PC-3 (cell line): Measurements from ENCODE around the gene TFAP2A. TPM values are rescaled to one million over a fixed set of nuclear protein-coding genes. Genes with fewer than 3 reads are reported as not detected.

Source experiments
- ATAC-seq: fragments of 200-7000 bp; cut with Tn5 transposase; 2 replicates; pipeline ENCODE4 v1.9.1; 2020; ENCODE audit warnings: mild to moderate bottlenecking, moderate library complexity
- BruUV-seq: library from RNA; stranded (reverse); fragments of 400-500 nt; replicated peaks from 2 replicates; lab custom pipeline; 2021; lab: Mats Ljungman, UMichigan
- CTCF ChIA-PET: fragments of 300-600 bp; sonication (Branson Sonifier 250); formaldehyde crosslinking; loops from one replicate; lab custom pipeline; 2022; ENCODE audit warnings: antibody characterized with exemption; lab: Charles Lee
- POLR2A ChIA-PET: fragments of 300-600 bp; sonication (Branson Sonifier 250); formaldehyde crosslinking; loops from one replicate; lab custom pipeline; 2022; ENCODE audit warnings: antibody characterized with exemption; ENCODE audit not compliant: unreplicated experiment; lab: Charles Lee
- DNase-seq: peaks from one replicate; pipeline ENCODE4 v3.0.0-alpha.2; 2015
- H2AFZ ChIP-seq: fragments of 300-600 bp; sonication (generic); 2 replicates; pipeline ENCODE4 v1.6.0; 2016; ENCODE audit warnings: antibody characterized with exemption, low read length
- H3F3A ChIP-seq: fragments of 300-600 bp; sonication (generic); one replicate; pipeline ENCODE4 v1.6.0; 2017; ENCODE audit warnings: antibody characterized with exemption, low read length, control low read depth, mild to moderate bottlenecking; ENCODE audit not compliant: unreplicated experiment
- H3K27ac ChIP-seq: fragments of 300-600 bp; sonication (generic); 2 replicates; pipeline ENCODE4 v1.5.1; 2016; ENCODE audit warnings: mild to moderate bottlenecking, low read length
- H3K27me3 ChIP-seq: fragments of 300-600 bp; sonication (generic); 2 replicates; pipeline ENCODE4 v1.6.1; 2016; ENCODE audit warnings: low read length, mixed read lengths
- H3K36me3 ChIP-seq: fragments of 300-600 bp; sonication (generic); 2 replicates; pipeline ENCODE4 v1.6.1; 2016; ENCODE audit warnings: low read depth, mixed run types, low read length, mixed read lengths
- H3K4me1 ChIP-seq: fragments of 300-600 bp; sonication (generic); 2 replicates; pipeline ENCODE4 v1.5.1; 2016; ENCODE audit warnings: low read length; ENCODE audit not compliant: insufficient read depth
- H3K4me2 ChIP-seq: fragments of 300-600 bp; sonication (generic); 2 replicates; pipeline ENCODE4 v1.6.0; 2016; ENCODE audit warnings: low read length
- H3K4me3 ChIP-seq: fragments of 300-600 bp; sonication (generic); 2 replicates; pipeline ENCODE4 v1.5.1; 2016; ENCODE audit warnings: mild to moderate bottlenecking, low read length, mixed read lengths
- H3K79me2 ChIP-seq: fragments of 300-600 bp; sonication (generic); 2 replicates; pipeline ENCODE4 v1.6.1; 2017; ENCODE audit warnings: low read length, mixed read lengths
- H3K9ac ChIP-seq: fragments of 300-600 bp; sonication (generic); 2 replicates; pipeline ENCODE4 v1.6.0; 2016; ENCODE audit warnings: mild to moderate bottlenecking, low read length
- H3K9me2 ChIP-seq: fragments of 300-600 bp; sonication (generic); replicated peaks from 2 replicates; pipeline ENCODE4 v1.6.1; 2016; ENCODE audit warnings: mixed run types, low read length, mixed read lengths
- H3K9me3 ChIP-seq: fragments of 300-600 bp; sonication (generic); 2 replicates; pipeline ENCODE4 v1.6.1; 2016; ENCODE audit warnings: low read length, mixed read lengths
- H4K20me1 ChIP-seq: fragments of 300-600 bp; sonication (generic); 2 replicates; pipeline ENCODE4 v1.6.1; 2016; ENCODE audit warnings: low read length, mixed read lengths
- CTCF ChIP-seq: fragments of 300-600 bp; sonication (generic); conservative IDR thresholded peaks from 2 replicates; pipeline ENCODE4 v1.5.1; 2017; ENCODE audit warnings: antibody characterized with exemption, low read depth, mild to moderate bottlenecking, low read length
- EZH2 ChIP-seq: fragments of 300-600 bp; sonication (generic); IDR thresholded peaks from one replicate; pipeline ENCODE4 v1.6.1; 2017; ENCODE audit warnings: antibody characterized with exemption, mild to moderate bottlenecking, low read length; ENCODE audit not compliant: unreplicated experiment
- EZH2phosphoT487 ChIP-seq: fragments of 300-600 bp; sonication (generic); IDR thresholded peaks from 2 replicates; pipeline ENCODE4 v1.6.1; 2018; ENCODE audit warnings: mild to moderate bottlenecking, antibody characterized with exemption, low read length, borderline replicate concordance
- intact Hi-C: fragments of 100-400 bp; cut with micrococcal nuclease; formaldehyde crosslinking; loops from 2 replicates; pipeline ENCODE4 v1.9.0; 2023
- total RNA-seq: library from RNA; depleted of rRNA; stranded (reverse); fragments of >200 nt; gene quantifications from 2 replicates; pipeline ENCODE4 v1.2.3, GENCODE V29; 2014

The TFAP2A gene
- total RNA-seq, 1 experiment from 2014 or later, result 29.4 TPM

- H3F3A ChIP-seq, result no peaks in the 10 kb centered on the region
- peaks cover 12% of the 10 kb centered on the region; the same call in 1 of the 2 replicates for H3K36me3 ChIP-seq
- H3K79me2 ChIP-seq, result no peaks in the 10 kb centered on the region
- H3K27me3 ChIP-seq, result no peaks in the 10 kb centered on the region
- ChIA-PET CTCF (no interaction called here), POLR2A (interaction anchor here (0.6 kb wide), 1 partner anchor 21 kb away, joined by 6 read pairs; the partner anchor contains the start of gene TFAP2A)
- no peaks in the 10 kb centered on the region for H3K9me2 ChIP-seq
- no peak overlapping the region for H3K4me2 ChIP-seq
- intact Hi-C loops, result no loop called here
- no TSS peak for BruUV-seq
- H4K20me1 ChIP-seq, result no peaks in the 10 kb centered on the region
- DNase-seq (no peak), ATAC-seq (no peak)
- no peaks in the 10 kb centered on the region for H3K9me3 ChIP-seq
- H2AFZ ChIP-seq, result no peak overlapping the region
- H3K9ac ChIP-seq, result no peak overlapping the region
- TF ChIP-seq CTCF, result no peak
- no peak for TF ChIP-seq EZH2
- no peak for TF ChIP-seq EZH2phosphoT487
- H3K4me3 ChIP-seq, result no peak overlapping the region
- H3K4me1 ChIP-seq, result no peaks in the 10 kb centered on the region
- no peak overlapping the region for H3K27ac ChIP-seq
Measured at GRCh38 chr6:10393544-10394225, 21.2 kb downstream of the TFAP2A start.

- peaks cover under 1% of the 10 kb centered on the region; the same call in 1 of the 2 replicates for H3K36me3 ChIP-seq
- DNase-seq (no peak), ATAC-seq (no peak)
- no peak overlapping the region for H2AFZ ChIP-seq
- no TSS peak for BruUV-seq
- H3K27me3 ChIP-seq, result no peaks in the 10 kb centered on the region
- ChIA-PET CTCF (no interaction called here), POLR2A (no interaction called here)
- H3F3A ChIP-seq, result no peaks in the 10 kb centered on the region
- no peaks in the 10 kb centered on the region for H3K9me2 ChIP-seq
- no peaks in the 10 kb centered on the region for H3K4me1 ChIP-seq
- no peak overlapping the region for H3K27ac ChIP-seq
- H3K4me2 ChIP-seq, result no peak overlapping the region
- H3K9ac ChIP-seq, result no peak overlapping the region
- no peak for TF ChIP-seq CTCF
- TF ChIP-seq EZH2phosphoT487, result no peak
- no peak for TF ChIP-seq EZH2
- H3K9me3 ChIP-seq, result no peaks in the 10 kb centered on the region
- H3K4me3 ChIP-seq, result no peak overlapping the region
- no peaks in the 10 kb centered on the region for H4K20me1 ChIP-seq
- intact Hi-C loops, result no loop called here
- no peaks in the 10 kb centered on the region for H3K79me2 ChIP-seq
Measured at GRCh38 chr6:10391799-10392198, 23.1 kb downstream of the TFAP2A start.

GRCh38 chr6:10391299-10391630 is 23.6 kb downstream of the TFAP2A start:
- Histone ChIP-seq H3K9ac (no peak overlapping the region), H4K20me1 (no peaks in the 10 kb centered on the region), H3K27ac (no peak overlapping the region), H3K4me2 (no peak overlapping the region), H3F3A (no peaks in the 10 kb centered on the region), H3K4me3 (no peak overlapping the region), H3K9me3 (no peaks in the 10 kb centered on the region), H3K9me2 (no peaks in the 10 kb centered on the region), H2AFZ (no peak overlapping the region), H3K36me3 (no peaks in the 10 kb centered on the region), H3K4me1 (no peaks in the 10 kb centered on the region), H3K27me3 (no peaks in the 10 kb centered on the region), H3K79me2 (no peaks in the 10 kb centered on the region)
- ChIA-PET POLR2A (no interaction called here), CTCF (no interaction called here)
- BruUV-seq, result no TSS peak
- DNase-seq (no peak), ATAC-seq (no peak)
- intact Hi-C loops, result no loop called here
- TF ChIP-seq CTCF (no peak), EZH2 (no peak), EZH2phosphoT487 (no peak)
